GM18520 (cell line): ENCODE results near the gene ADAMTS6.

Source experiments
- ATAC-seq: cut with Tn5 transposase; IDR thresholded peaks from one replicate; pipeline ENCODE4 v1.9.1; 2021; ENCODE audit not compliant: unreplicated experiment

Gene ADAMTS6

DNA sequence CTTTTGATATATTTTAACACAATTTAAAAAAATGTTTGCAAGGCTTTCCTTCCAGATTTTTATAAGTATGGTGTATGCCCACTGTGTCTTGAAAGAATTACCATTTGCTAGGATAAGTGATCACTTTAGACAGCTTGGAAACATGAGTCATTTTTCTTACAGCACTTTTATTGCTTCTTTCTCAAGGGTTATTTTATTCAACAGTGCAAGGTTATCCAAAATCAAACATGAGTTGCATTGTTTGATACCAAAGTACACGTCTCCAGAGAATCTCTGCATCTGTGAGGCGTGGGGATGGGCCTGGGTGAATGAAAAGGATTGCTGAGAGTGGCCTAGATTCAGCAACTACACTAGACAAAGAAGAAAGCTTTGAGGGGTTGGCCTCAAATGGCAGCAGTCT is 329.6 kb downstream of the ADAMTS6 start:
- ATAC-seq = no peak

DNA sequence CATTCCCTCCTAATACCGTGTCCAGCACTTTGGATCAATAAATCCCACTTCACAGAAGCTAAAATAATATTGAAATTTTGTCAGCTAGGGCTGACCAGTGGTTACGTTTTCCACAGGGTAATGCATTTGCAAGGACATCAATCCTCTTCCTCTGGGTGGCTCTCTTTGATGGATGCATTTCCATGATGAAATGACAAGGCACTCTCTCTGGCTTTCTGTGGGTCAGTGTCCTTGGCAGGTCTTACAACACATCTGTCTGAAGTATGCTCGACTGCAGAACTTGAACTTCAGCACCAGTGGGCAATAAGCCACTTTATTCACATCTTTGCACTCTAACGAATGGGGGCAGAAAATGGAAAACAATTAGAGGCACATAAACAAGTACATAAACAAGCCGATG is 330.1 kb downstream of the ADAMTS6 start:
- ATAC-seq = no peak

- no peak for ATAC-seq
Observed at GRCh38 chr5:65150599-65151304, 331.0 kb downstream of the ADAMTS6 start.

DNA sequence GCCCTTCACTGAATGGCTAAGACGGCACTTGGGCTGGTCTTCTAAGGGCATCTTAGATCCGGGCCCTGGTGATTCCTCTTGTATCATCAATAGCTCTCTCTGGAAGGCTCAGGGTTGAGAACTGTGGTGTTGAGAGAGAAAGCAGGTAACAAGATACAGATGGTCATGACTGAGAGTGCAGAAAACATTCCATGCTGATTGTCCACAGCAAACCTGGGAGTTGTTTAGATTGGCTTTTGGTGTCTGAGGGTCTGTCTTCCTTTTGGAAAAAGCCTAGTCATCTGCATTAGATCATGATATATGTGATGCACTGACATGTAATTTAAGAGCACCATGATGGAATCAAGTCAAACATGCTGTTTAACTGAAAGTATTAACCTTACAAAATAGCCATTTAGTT is 331.9 kb downstream of the ADAMTS6 start:
- no peak for ATAC-seq

DNA sequence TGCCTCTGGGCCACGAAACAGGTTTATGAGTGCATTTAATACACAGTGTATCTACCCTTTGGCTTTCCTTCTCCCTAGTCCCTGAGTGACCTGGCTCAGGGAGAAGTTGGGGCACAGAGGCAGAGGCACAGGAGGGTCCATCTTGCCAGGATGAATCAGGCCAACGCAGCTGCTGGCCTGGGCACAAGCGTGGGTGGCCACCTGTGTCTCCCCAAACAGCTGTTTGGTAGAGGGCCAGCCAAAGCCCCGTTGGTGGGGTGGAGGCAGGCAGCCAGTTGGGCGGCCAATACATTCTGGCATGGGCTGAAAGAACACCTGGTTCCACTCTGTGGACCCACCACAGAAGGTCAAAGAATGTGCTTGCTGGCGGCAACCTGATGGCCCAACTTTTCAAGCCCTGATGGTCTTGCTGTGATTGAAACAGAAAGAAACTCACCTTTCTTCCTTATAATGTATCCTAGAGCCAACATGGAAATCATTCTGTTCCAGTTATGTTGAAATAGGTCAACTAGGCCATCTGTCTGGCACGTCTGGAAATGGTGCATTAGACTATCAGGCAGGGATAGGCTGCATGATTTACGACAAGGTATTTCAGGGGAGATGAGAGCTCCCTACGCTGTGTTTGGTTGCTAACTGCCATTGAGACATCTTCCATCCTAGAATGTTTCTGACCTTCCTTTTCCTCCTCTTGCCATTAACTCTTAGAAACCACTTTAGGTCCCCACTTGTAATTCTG is 337.4 kb downstream of the ADAMTS6 start:
- no peak for ATAC-seq

- no peak for ATAC-seq
Observed at GRCh38 chr5:65142511-65143011, 339.2 kb downstream of the ADAMTS6 start.

DNA sequence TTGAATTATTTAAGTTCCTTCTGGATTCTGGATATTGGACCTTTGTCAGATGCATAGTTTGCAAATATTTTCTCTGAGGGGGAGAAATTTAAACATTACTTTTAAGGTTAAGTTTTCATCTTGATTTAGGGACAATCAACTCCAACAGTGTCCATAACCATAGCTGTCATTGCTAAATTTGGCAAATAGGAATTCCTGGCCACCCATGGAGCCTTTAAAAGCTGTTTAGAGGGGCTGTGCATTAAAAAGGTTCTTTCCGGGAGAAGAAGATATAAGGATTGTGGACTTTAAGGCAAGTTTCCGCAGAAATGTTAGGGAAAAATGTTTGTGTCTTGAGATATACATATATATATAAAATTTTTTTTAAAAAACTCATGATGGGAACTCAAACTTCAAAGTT is 339.7 kb downstream of the ADAMTS6 start:
- ATAC-seq = no peak

- ATAC-seq = no peak
Observed at GRCh38 chr5:65141493-65141892, 340.2 kb downstream of the ADAMTS6 start.

DNA sequence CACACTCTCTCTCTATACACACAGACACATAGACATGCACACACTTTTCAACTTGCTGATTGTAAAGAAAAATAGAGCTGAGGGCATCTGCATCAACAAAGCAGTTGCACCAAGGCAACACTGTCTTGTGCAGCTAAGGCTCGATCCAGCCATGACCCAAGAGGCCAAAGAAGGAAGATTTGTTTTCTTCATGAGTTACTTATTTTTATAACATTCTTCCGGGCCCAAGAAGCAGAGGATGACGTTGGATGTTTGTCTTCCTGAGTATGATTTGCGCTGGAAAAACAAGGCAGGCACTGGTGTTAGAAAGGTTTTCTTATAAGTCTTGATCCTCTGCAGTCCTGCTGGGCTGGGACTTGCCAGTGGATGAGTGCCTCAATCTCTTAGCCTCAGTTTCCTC is 344.1 kb downstream of the ADAMTS6 start:
- ATAC-seq = no peak

DNA sequence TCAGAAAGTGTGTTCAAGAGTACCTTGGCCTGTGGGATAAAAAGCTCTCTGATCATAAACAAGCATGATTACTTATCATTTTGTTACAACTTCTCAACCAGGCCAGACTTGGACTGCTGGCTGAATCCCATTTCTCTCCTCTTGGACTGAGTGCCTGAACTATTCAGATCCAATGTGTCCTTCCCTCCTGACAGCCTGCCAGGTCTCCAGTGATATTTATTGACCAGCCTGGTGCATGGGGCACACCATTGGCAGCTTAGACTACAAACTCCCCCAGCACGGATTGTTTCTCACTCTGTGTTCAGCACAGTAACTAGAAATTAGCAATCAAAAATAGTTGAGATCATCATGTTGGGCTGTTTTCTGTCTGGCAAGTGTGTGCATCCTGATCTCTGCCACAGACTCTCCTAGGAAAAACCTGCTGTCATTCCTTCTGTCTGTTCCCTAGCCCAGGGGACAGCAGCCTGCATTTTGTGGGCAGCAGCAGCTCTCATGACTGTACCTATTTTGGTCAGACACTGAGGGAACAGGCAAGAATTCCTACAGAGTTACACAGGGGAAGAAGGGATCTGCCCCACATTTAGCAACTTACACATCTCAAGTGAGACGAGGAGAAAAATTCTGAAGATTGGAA is 348.1 kb downstream of the ADAMTS6 start:
- ATAC-seq = no peak

DNA sequence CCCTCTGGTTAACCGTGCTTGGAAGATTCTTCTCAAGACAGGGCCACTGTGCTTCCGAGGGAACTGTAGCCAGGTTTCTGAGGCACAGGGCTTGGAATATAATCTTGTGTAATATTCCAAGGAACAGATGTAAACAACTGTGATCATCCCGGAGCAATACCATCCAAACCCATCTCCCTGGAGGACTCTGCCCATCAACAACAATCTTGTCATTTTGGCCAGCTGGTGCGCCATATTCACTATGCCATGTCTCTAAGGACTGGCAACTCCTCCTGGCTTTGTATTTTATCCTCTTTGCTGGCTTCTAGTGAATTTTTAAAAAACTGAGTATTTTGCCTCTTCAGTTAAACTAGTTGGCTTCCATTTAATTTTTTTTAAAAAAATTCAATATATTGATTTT is 349.3 kb downstream of the ADAMTS6 start:
- no peak for ATAC-seq

- ATAC-seq = no peak
Observed at GRCh38 chr5:65128226-65128625, 353.5 kb downstream of the ADAMTS6 start.

- ATAC-seq = no peak
Observed at GRCh38 chr5:65127161-65127901, 354.4 kb downstream of the ADAMTS6 start.

DNA sequence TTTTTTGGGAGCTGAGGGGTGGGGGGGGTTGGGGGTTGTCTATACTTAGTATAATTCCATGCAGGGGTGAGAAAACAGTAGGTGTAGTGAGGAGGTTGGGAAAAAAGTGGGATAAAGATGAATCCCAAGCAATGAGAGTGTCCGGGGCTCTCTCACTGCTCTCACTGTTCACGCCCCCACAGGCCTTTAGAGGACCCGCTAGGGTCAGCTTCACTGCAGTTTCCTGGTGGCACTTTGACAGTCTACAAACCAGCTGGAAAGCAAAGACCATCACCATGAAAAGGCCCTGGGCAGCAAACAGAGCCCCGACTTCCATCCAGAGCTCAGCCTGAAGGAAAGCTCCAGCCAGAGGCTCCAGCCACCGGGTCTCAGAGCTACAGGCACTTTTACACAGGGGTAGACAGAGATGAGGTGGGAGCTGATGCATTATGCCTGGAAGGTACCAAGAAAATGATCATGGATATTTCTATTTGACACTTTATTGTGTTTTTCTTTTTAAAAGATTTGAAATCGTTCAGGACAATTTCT is 355.1 kb downstream of the ADAMTS6 start:
- no peak for ATAC-seq

- ATAC-seq = no peak
Observed at GRCh38 chr5:65125591-65126541, 355.9 kb downstream of the ADAMTS6 start.

GRCh38 chr5:65121880-65122436 is 359.8 kb downstream of the ADAMTS6 start:
- no peak for ATAC-seq

- ATAC-seq = no peak
Observed at GRCh38 chr5:65120371-65120967, 361.3 kb downstream of the ADAMTS6 start.

DNA sequence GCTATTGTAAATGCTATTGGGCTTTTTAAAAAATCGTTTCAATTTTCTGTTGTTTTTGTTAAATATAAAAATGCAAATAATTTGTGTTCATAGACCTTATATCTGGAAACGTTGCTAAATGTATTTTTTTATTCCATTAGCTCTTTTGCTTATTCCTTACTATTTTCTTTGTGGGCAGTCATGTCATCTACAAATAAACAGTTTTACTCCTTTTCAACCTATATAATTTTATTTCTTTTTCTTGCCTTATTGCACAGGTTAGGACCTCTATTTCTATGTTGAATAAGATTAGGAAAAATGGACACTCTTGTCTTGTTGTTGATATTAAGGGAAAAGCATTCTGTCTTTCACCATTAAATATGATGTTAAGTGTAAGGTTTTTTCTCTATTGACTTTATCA is 364.2 kb downstream of the ADAMTS6 start:
- no peak for ATAC-seq

GRCh38 chr5:65113771-65114170 is 367.9 kb downstream of the ADAMTS6 start:
- no peak for ATAC-seq
